SU-DHL-6 (cell line): ENCODE measurements around the gene IFT27.

Source experiments
- H2AFZ ChIP-seq: fragments of 200-600 bp; sonication (generic); 2 replicates; pipeline ENCODE4 v1.6.1; 2014; ENCODE audit warnings: low read depth, mild to moderate bottlenecking, moderate library complexity, mixed read lengths, antibody characterized with exemption, low read length; ENCODE audit not compliant: severe bottlenecking
- H3F3A ChIP-seq: fragments of 200-600 bp; shearing (Covaris generic); 2 replicates; pipeline ENCODE4 v1.6.0; 2016; ENCODE audit warnings: antibody characterized with exemption, mild to moderate bottlenecking; ENCODE audit not compliant: insufficient read depth
- H3K27ac ChIP-seq: fragments of 200-600 bp; sonication (generic); 2 replicates; pipeline ENCODE4 v1.5.1; 2016; ENCODE audit warnings: low read depth, mild to moderate bottlenecking, low read length, moderate library complexity, mixed read lengths
- H3K27me3 ChIP-seq: fragments of 200-600 bp; sonication (generic), shearing (Covaris generic); 2 replicates; pipeline ENCODE4 v1.6.0; 2014; ENCODE audit warnings: mild to moderate bottlenecking, low read length
- H3K36me3 ChIP-seq: fragments of 200-600 bp; sonication (generic); 2 replicates; pipeline ENCODE4 v1.6.1; 2014; ENCODE audit warnings: mild to moderate bottlenecking, low read length, mixed read lengths
- H3K4me2 ChIP-seq: fragments of 300-600, 200-600 bp; shearing (Covaris generic), sonication (generic); 2 replicates; pipeline ENCODE4 v1.6.0; 2014; ENCODE audit warnings: low read length, low read depth, mild to moderate bottlenecking; ENCODE audit not compliant: poor library complexity, severe bottlenecking
- H3K4me3 ChIP-seq: fragments of 200-600 bp; sonication (generic); 2 replicates; pipeline ENCODE4 v1.5.1; 2014; ENCODE audit warnings: antibody characterized with exemption, low read length, mild to moderate bottlenecking, mixed read lengths; ENCODE audit not compliant: insufficient read depth, poor library complexity, severe bottlenecking
- H3K79me2 ChIP-seq: fragments of 200-600 bp; sonication (generic); 2 replicates; pipeline ENCODE4 v1.6.1; 2014; ENCODE audit warnings: mild to moderate bottlenecking, low read length, moderate library complexity; ENCODE audit not compliant: insufficient read depth
- H3K9ac ChIP-seq: fragments of 200-600 bp; sonication (generic); 2 replicates; pipeline ENCODE4 v1.7.0; 2014; ENCODE audit warnings: mild to moderate bottlenecking, low read length
- H3K9me2 ChIP-seq: fragments of 200-600 bp; sonication (generic); replicated peaks from 2 replicates; pipeline ENCODE4 v1.6.1; 2014; ENCODE audit warnings: low read length; ENCODE audit not compliant: insufficient read depth
- H3K9me3 ChIP-seq: fragments of 200-600 bp; sonication (generic); 2 replicates; pipeline ENCODE4 v1.6.1; 2014; ENCODE audit warnings: low read length, mixed read lengths; ENCODE audit not compliant: insufficient read depth
- H4K20me1 ChIP-seq: fragments of 200-600 bp; sonication (generic); 2 replicates; pipeline ENCODE4 v1.6.1; 2014; ENCODE audit warnings: low read depth, mild to moderate bottlenecking, antibody characterized with exemption, low read length, moderate library complexity, mixed read lengths
- CTCF ChIP-seq: fragments of 200-600 bp; sonication (generic); IDR thresholded peaks from one replicate; pipeline ENCODE4 v1.5.1; 2017; ENCODE audit warnings: antibody characterized with exemption, mild to moderate bottlenecking, low read length, moderate library complexity; ENCODE audit not compliant: insufficient read depth, poor library complexity, severe bottlenecking
- EZH2phosphoT487 ChIP-seq: fragments of 200-600 bp; sonication (generic), shearing (Covaris generic); conservative IDR thresholded peaks from 2 replicates; pipeline ENCODE4 v1.6.1; 2018; ENCODE audit warnings: mild to moderate bottlenecking, antibody characterized with exemption, low read length, moderate library complexity, mixed read lengths

Gene IFT27

DNA sequence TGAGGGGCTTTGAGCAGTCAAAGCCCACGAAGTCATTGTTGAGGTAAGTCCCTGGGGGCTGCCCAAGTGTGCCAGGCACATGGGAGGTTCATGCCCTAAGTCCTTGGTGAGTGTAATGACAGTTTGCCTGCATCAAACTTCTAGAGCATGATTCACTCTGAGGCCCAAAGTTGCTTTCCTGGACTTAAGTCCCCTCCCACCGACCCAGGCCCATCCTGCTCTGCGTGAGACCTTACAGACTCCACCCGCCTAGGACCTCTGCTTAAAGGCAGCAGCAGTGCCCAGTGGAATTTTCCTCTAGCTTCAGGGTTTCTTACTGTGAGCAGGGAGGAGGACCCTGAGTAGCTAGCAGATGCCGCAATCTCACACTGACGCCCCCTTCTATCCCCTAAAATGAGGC lies 46.7 kb upstream of the IFT27 start:
- no peak overlapping the region for H3K4me2 ChIP-seq
- H3K27me3 ChIP-seq = no peaks in the 10 kb centered on the region

GRCh38 chr22:36819112-36819511 lies 43.2 kb upstream of the IFT27 start:
- Histone ChIP-seq H3K9me2 (no peaks in the 10 kb centered on the region), H3K79me2 (no peaks in the 10 kb centered on the region), H2AFZ (no peak overlapping the region), H3K9ac (no peak overlapping the region), H3K4me3 (no peak overlapping the region), H4K20me1 (no peaks in the 10 kb centered on the region), H3K27me3 (no peaks in the 10 kb centered on the region), H3K9me3 (no peaks in the 10 kb centered on the region), H3F3A (no peaks in the 10 kb centered on the region), H3K4me2 (no peak overlapping the region), H3K27ac (no peak overlapping the region), H3K36me3 (no peaks in the 10 kb centered on the region)
- TF ChIP-seq CTCF (no peak), EZH2phosphoT487 (no peak)

More for the DNA sequence above, 46.7 kb upstream of the IFT27 start:
- TF ChIP-seq CTCF = no peak
- no peak for TF ChIP-seq EZH2phosphoT487
- Histone ChIP-seq H2AFZ (no peak overlapping the region), H3F3A (no peaks in the 10 kb centered on the region), H3K27ac (no peak overlapping the region), H4K20me1 (no peaks in the 10 kb centered on the region), H3K79me2 (no peaks in the 10 kb centered on the region), H3K9me2 (no peaks in the 10 kb centered on the region), H3K9ac (no peak overlapping the region), H3K9me3 (no peaks in the 10 kb centered on the region), H3K4me3 (no peak overlapping the region), H3K36me3 (no peaks in the 10 kb centered on the region)

DNA sequence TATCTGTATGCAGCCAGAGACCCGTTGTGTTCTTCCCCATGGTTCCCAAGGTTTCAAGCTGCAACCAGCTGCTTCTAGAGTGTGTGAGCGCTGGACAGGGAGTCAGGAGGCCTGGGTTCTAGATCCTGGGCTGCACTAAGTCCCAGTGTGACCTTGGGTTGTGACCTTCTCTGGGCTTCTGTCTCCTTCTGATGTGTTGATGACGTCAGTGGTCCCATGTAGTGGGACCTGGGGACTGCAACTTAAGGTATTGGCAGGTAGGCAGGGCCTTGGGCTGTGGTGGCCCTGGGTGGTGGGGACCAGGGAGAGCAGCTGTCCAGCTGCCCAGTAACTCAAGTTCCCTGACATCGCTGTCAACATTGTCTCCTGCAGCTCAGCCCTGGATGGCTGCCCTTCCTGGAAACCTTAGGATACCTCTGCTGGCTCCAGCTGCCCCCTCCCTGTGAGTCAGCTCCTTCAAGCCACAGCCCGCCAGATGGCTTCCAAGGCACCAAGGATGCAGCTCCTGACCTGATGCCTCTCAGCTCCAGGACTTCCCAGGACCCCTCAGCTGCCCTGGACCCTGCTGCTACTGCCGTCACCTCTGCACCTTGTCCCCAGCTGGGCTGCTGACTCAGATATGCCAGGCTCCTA lies 42.2 kb upstream of the IFT27 start:
- H3K27ac ChIP-seq = no peak overlapping the region
- no peaks in the 10 kb centered on the region for H3F3A ChIP-seq
- H3K4me2 ChIP-seq = no peak overlapping the region
- no peaks in the 10 kb centered on the region for H3K9me3 ChIP-seq
- TF ChIP-seq EZH2phosphoT487 (no peak), CTCF (no peak)
- no peaks in the 10 kb centered on the region for H3K9me2 ChIP-seq
- H4K20me1 ChIP-seq = no peaks in the 10 kb centered on the region
- no peak overlapping the region for H2AFZ ChIP-seq
- H3K4me3 ChIP-seq = no peak overlapping the region
- H3K27me3 ChIP-seq = no peaks in the 10 kb centered on the region
- no peaks in the 10 kb centered on the region for H3K79me2 ChIP-seq
- H3K9ac ChIP-seq = no peak overlapping the region
- no peaks in the 10 kb centered on the region for H3K36me3 ChIP-seq

GRCh38 chr22:36817525-36817848 lies 41.6 kb upstream of the IFT27 start:
- Histone ChIP-seq H3K36me3 (no peaks in the 10 kb centered on the region), H3K79me2 (no peaks in the 10 kb centered on the region), H3K4me3 (no peak overlapping the region), H3K27me3 (no peaks in the 10 kb centered on the region), H3K9ac (no peak overlapping the region), H3K4me2 (no peak overlapping the region), H3K9me3 (no peaks in the 10 kb centered on the region), H3K9me2 (no peaks in the 10 kb centered on the region), H3F3A (no peaks in the 10 kb centered on the region), H4K20me1 (no peaks in the 10 kb centered on the region), H3K27ac (no peak overlapping the region), H2AFZ (no peak overlapping the region)
- TF ChIP-seq CTCF (no peak), EZH2phosphoT487 (no peak)
